ENCODE data around the gene PMEPA1. TPM values are rescaled to one million over a fixed set of nuclear protein-coding genes. Genes with fewer than 3 reads are reported as not detected.

Gene PMEPA1
- total RNA-seq, 2 experiments from 2014 or later, result 1.4 to 3.7 TPM

DNA sequence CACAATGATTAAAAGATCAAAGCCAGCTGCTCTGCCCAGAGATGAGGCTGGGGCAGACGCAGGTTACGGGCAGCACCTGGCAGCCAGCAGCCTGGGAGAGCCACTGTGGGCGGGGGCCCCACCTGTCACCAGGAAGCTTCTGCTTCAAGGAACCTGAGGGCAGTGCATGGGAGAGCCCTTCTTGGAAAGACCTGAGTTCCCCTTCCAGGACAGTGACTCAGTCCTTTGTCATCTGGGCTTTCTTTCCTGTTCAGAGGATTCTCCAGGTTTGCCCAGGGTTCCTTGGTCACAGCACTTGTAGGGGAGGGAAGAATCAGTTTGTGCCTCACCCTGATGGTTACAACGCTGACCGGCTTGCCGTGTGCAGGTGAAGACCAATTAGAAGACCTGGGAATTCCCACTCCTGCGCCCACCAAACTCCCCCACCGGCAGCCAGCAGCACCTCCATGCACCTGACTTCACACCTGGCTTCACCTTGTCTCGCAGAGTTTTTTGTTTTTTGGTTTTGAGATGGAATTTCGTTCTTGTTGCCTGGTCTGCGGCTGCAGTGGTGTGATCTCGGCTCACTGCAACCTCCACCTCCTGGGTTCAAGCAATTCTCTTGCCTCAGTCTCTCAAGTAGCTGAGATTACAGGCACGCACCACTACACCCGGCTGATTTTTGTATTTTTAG, 91.6 kb downstream of the PMEPA1 start:
- Histone ChIP-seq H3K9me2 (ENCODE audit: insufficient read depth, low read length) (no peaks in the 10 kb centered on the region), H3K79me2 (ENCODE audit: insufficient read depth, low read depth, low read length) (no peaks in the 10 kb centered on the region), H3K27ac (ENCODE audit: low read depth, low read length, poor library complexity, severe bottlenecking) (peak overlapping the region; percentile 87), H3K36me3 (ENCODE audit: insufficient read depth, low read length) (no peaks in the 10 kb centered on the region), H2AFZ (ENCODE audit: low read length) (no peak overlapping the region), H3K9me3 (ENCODE audit: low read length) (no peaks in the 10 kb centered on the region), H3K4me2 (ENCODE audit: low read length) (peak overlapping the region; percentile 90), H4K20me1 (ENCODE audit: insufficient read depth, low read length) (no peaks in the 10 kb centered on the region; the same call in 1 of the 2 replicates), H3K4me3 (ENCODE audit: low read depth, low read length, poor library complexity, severe bottlenecking) (peak overlapping the region; percentile 51), H3K4me1 (ENCODE audit: insufficient read depth, low read length, poor library complexity, severe bottlenecking) (peaks cover 60% of the 10 kb centered on the region)
- CTCF ChIA-PET (ENCODE audit: unreplicated experiment), result interaction anchor here (0.7 kb wide), 1 partner anchor 145 kb away, joined by 3 read pairs; no protein-coding TSS in a partner anchor
- no TSS peak for BruUV-seq (replicated peaks)
- peak; percentile 61 for DNase-seq (ENCODE audit: low spot score)
- intact Hi-C loops (cut with micrococcal nuclease; ENCODE audit: unreplicated experiment), result no loop called here
- POLR2A ChIA-PET, result interaction anchor here (0.7 to 2.8 kb wide), 7 partner anchors 9 to 136 kb away, joined by 3 to 14 read pairs (median 7); no protein-coding TSS in a partner anchor
- TF ChIP-seq, protein P1, sequence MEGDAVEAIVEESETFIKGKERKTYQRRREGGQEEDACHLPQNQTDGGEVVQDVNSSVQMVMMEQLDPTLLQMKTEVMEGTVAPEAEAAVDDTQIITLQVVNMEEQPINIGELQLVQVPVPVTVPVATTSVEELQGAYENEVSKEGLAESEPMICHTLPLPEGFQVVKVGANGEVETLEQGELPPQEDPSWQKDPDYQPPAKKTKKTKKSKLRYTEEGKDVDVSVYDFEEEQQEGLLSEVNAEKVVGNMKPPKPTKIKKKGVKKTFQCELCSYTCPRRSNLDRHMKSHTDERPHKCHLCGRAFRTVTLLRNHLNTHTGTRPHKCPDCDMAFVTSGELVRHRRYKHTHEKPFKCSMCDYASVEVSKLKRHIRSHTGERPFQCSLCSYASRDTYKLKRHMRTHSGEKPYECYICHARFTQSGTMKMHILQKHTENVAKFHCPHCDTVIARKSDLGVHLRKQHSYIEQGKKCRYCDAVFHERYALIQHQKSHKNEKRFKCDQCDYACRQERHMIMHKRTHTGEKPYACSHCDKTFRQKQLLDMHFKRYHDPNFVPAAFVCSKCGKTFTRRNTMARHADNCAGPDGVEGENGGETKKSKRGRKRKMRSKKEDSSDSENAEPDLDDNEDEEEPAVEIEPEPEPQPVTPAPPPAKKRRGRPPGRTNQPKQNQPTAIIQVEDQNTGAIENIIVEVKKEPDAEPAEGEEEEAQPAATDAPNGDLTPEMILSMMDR (conservative IDR thresholded peaks at IDR 0.05; ENCODE audit: low read length), result no peak
- no peak for TF ChIP-seq EZH2phosphoT487 (IDR thresholded peaks at IDR 0.05; ENCODE audit: borderline replicate concordance, low read depth, low read length)

DNA sequence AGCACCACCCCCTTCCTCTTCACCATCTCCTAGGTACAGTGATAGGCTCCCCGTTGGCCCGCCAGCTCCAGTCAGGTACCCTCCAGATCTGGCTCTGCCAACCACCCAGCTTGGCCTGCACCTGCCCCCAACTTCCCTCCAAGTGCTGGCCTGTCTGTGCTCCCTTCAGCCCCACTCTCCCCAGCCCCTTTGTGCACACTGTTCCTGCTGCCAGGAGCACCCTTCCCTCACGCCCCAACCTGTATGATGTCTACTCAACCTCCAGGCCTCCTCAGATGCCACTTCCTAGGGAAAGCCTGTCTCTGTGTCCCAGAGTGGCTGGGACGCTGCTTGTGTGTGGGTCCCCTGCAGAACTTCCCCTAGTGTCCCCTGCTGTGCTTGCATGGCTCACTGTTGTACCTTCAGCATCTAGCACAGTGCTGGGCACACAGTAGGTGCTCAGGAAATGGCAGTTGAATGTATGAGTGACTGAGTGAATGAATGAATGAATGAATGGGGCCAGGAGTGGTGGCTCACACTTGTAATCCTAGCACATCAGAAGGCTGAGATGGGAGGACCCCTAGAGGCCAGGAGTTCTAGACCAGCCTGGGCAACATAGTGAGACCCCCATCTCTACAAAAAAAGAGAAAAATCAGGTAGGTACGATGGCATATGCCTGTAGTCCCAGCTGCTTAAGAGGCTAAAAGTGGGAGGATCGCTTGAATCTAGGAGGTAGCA, 92.6 kb downstream of the PMEPA1 start:
- intact Hi-C loops (cut with micrococcal nuclease; ENCODE audit: unreplicated experiment), result no loop called here
- H3K36me3 ChIP-seq (ENCODE audit: insufficient read depth, low read length), result no peaks in the 10 kb centered on the region
- POLR2A ChIA-PET, result interaction anchor here (0.7 to 2.8 kb wide), 5 partner anchors 10 to 93 kb away, joined by 3 to 14 read pairs (median 7); no protein-coding TSS in a partner anchor
- BruUV-seq (replicated peaks), result no TSS peak
- H3K79me2 ChIP-seq (ENCODE audit: insufficient read depth, low read depth, low read length), result no peaks in the 10 kb centered on the region
- no peaks in the 10 kb centered on the region; the same call in 1 of the 2 replicates for H4K20me1 ChIP-seq (ENCODE audit: insufficient read depth, low read length)
- no peak overlapping the region for H2AFZ ChIP-seq (ENCODE audit: low read length)
- TF ChIP-seq, protein P1 (conservative IDR thresholded peaks at IDR 0.05; ENCODE audit: low read length), result peak; percentile 32; the same call in 1 of the 2 replicates
- TF ChIP-seq EZH2phosphoT487 (IDR thresholded peaks at IDR 0.05; ENCODE audit: borderline replicate concordance, low read depth, low read length), result no peak
- peak overlapping the region; percentile 90 for H3K4me2 ChIP-seq (ENCODE audit: low read length)
- CTCF ChIA-PET (ENCODE audit: unreplicated experiment), result interaction anchor here (0.6 kb wide), 1 partner anchor 118 kb away, joined by 5 read pairs; no protein-coding TSS in a partner anchor
- no peaks in the 10 kb centered on the region for H3K9me2 ChIP-seq (ENCODE audit: insufficient read depth, low read length)
- no peak overlapping the region for H3K4me3 ChIP-seq (ENCODE audit: low read depth, low read length, poor library complexity, severe bottlenecking)
- no peaks in the 10 kb centered on the region for H3K9me3 ChIP-seq (ENCODE audit: low read length)
- no peak for DNase-seq (ENCODE audit: low spot score)
- no peak overlapping the region for H3K27ac ChIP-seq (ENCODE audit: low read depth, low read length, poor library complexity, severe bottlenecking)
- H3K4me1 ChIP-seq (ENCODE audit: insufficient read depth, low read length, poor library complexity, severe bottlenecking), result peaks cover 52% of the 10 kb centered on the region

Measured in OCI-LY7 (cell line).